Liver (tissue), 9 donors: ENCODE results near the gene DRAM2. TPM values are rescaled to one million over a fixed set of nuclear protein-coding genes. Genes with fewer than 3 reads are reported as not detected.

Experiments
- DNase-seq: peaks from one replicate; pipeline ENCODE4 v3.0.0-alpha.2; 2017; ENCODE audit warnings: low spot score
- H3K27ac ChIP-seq, 2 donors: one replicate each; pipeline ENCODE4 v1.7.0; 2013; ENCODE audit warnings: inconsistent platforms in 2 of 2, low read length in 2 of 2, control low read depth in 1 of 2, low read depth in 1 of 2, mild to moderate bottlenecking in 1 of 2
- H3K27me3 ChIP-seq, 4 donors: one replicate each; pipeline versions ENCODE4 v1.6.1 to v1.7.0; 2013; ENCODE audit warnings: low read length in 3 of 4, inconsistent platforms in 1 of 4, mild to moderate bottlenecking in 1 of 4, moderate library complexity in 1 of 4; ENCODE audit not compliant: control insufficient read depth in 4 of 4, insufficient read depth in 4 of 4
- H3K36me3 ChIP-seq, 4 donors: one replicate each; pipeline versions ENCODE4 v1.6.1 to v1.7.0; 2013; ENCODE audit warnings: low read length in 3 of 4, mild to moderate bottlenecking in 3 of 4, low read depth in 1 of 4, moderate library complexity in 1 of 4; ENCODE audit not compliant: control insufficient read depth in 4 of 4, insufficient read depth in 3 of 4
- H3K4me1 ChIP-seq, 4 donors: one replicate each; pipeline versions ENCODE4 v1.6.1 to v1.7.0; 2013; ENCODE audit warnings: low read length in 3 of 4, mild to moderate bottlenecking in 3 of 4, moderate library complexity in 1 of 4; ENCODE audit not compliant: control insufficient read depth in 4 of 4, insufficient read depth in 4 of 4
- H3K4me3 ChIP-seq, 3 donors: one replicate each; pipeline versions ENCODE4 v1.6.1 to v1.7.0; 2013; ENCODE audit warnings: low read length in 3 of 3, control low read depth in 1 of 3, low read depth in 1 of 3, mild to moderate bottlenecking in 1 of 3
- H3K9ac ChIP-seq, 2 donors: one replicate each; pipeline ENCODE4 v1.7.0; 2013; ENCODE audit warnings: low read length in 2 of 2, mild to moderate bottlenecking in 2 of 2, moderate library complexity in 2 of 2, control low read depth in 1 of 2, low read depth in 1 of 2
- H3K9me3 ChIP-seq, 4 donors: one replicate each; pipeline versions ENCODE4 v1.6.1 to v1.7.0; 2013; ENCODE audit warnings: low read length in 3 of 4; ENCODE audit not compliant: control insufficient read depth in 4 of 4
- ATF3 ChIP-seq: IDR thresholded peaks from 2 replicates; pipeline ENCODE4 v1.6.1; 2016; ENCODE audit warnings: antibody characterized with exemption
- CTCF ChIP-seq: fragments of 150-350 bp; IDR thresholded peaks from 2 replicates; pipeline ENCODE4 v1.5.1; 2017; ENCODE audit warnings: improper control_type of control experiment, low read depth, low read length; ENCODE audit not compliant: missing input control
- EGR1 ChIP-seq, 2 donors: IDR thresholded peaks; 2 replicates each; pipeline ENCODE4 v1.6.1; 2016 to 2018; ENCODE audit warnings: antibody characterized with exemption in 2 of 2, low read depth in 2 of 2
- FOXA1 ChIP-seq: IDR thresholded peaks from 2 replicates; pipeline ENCODE4 v1.6.1; 2016; ENCODE audit warnings: antibody characterized with exemption
- FOXA2 ChIP-seq: IDR thresholded peaks from 2 replicates; pipeline ENCODE4 v1.6.1; 2016; ENCODE audit warnings: antibody characterized with exemption
- GABPA ChIP-seq, 2 donors: IDR thresholded peaks in 1 of 2; conservative IDR thresholded peaks in 1 of 2; 2 replicates each; pipeline ENCODE4 v1.6.1; 2016; ENCODE audit warnings: antibody characterized with exemption in 2 of 2, mild to moderate bottlenecking in 1 of 2, moderate library complexity in 1 of 2
- HNF4A ChIP-seq, 2 donors: conservative IDR thresholded peaks; 2 replicates each; pipeline ENCODE4 v1.6.1; 2016; ENCODE audit warnings: antibody characterized with exemption in 2 of 2, mild to moderate bottlenecking in 2 of 2
- JUND ChIP-seq, 2 donors: IDR thresholded peaks; 2 replicates each; pipeline ENCODE4 v1.6.1; 2016; ENCODE audit warnings: antibody characterized with exemption in 2 of 2
- MAX ChIP-seq: IDR thresholded peaks from 2 replicates; pipeline ENCODE4 v1.6.1; 2016; ENCODE audit warnings: antibody characterized with exemption
- NR2F2 ChIP-seq: IDR thresholded peaks from 2 replicates; pipeline ENCODE4 v1.6.1; 2016; ENCODE audit warnings: antibody characterized with exemption
- RAD21 ChIP-seq, 2 donors: IDR thresholded peaks; 2 replicates each; pipeline ENCODE4 v1.6.1; 2016; ENCODE audit warnings: antibody characterized with exemption in 2 of 2, mild to moderate bottlenecking in 2 of 2
- REST ChIP-seq: IDR thresholded peaks from 2 replicates; pipeline ENCODE4 v1.6.1; 2016; ENCODE audit warnings: antibody characterized with exemption, mild to moderate bottlenecking
- RXRA ChIP-seq, 2 donors: IDR thresholded peaks; 2 replicates each; pipeline ENCODE4 v1.6.1; 2017 to 2018; ENCODE audit warnings: antibody characterized with exemption in 2 of 2, mild to moderate bottlenecking in 1 of 2
- SP1 ChIP-seq: IDR thresholded peaks from 2 replicates; pipeline ENCODE4 v1.6.1; 2018; ENCODE audit warnings: antibody characterized with exemption, mild to moderate bottlenecking
- TAF1 ChIP-seq: conservative IDR thresholded peaks from 2 replicates; pipeline ENCODE4 v1.6.1; 2016; ENCODE audit warnings: antibody characterized with exemption, mild to moderate bottlenecking
- YY1 ChIP-seq: IDR thresholded peaks from 2 replicates; pipeline ENCODE4 v1.6.1; 2016; ENCODE audit warnings: antibody characterized with exemption, mild to moderate bottlenecking
- ZBTB33 ChIP-seq: IDR thresholded peaks from 2 replicates; pipeline ENCODE4 v1.6.1; 2016; ENCODE audit warnings: antibody characterized with exemption
- polyA plus RNA-seq, 2 donors: library from polyadenylated mRNA; stranded (reverse) in 1 of 2; unstranded in 1 of 2; fragments of 200-250 nt in 1 of 2; fragments of >200 nt in 1 of 2; fragmentation: Nextera tagmentation in 1 of 2; extraction: Ambion mirVana in 1 of 2; gene quantifications; one replicate each; pipeline versions ENCODE4 v1.2.1 to v1.2.3, GENCODE V29; 2013 to 2015
- total RNA-seq, 2 donors: library from RNA; depleted of rRNA; stranded (reverse); fragments of >200 nt; gene quantifications; one replicate each; pipeline ENCODE4 v1.2.3, GENCODE V29; 2014
- donor health status: healthy.
- donor health status: healthy.
- donor health status: healthy.
- donor health status: healthy.
- donor health status: healthy.

DRAM2 gene
- total and polyA plus RNA-seq, 4 donors: 15.7 to 33.9 (median 19.8) TPM

GRCh38 chr1:111089638-111090037 lies 50.3 kb downstream of the DRAM2 start:
- Histone ChIP-seq H3K4me1 (no peaks in the 10 kb centered on the region), H3K9ac (no peak overlapping the region), H3K36me3 (no peaks in the 10 kb centered on the region), H3K27ac (no peak overlapping the region), H3K9me3 (peaks cover 0 to 6% (median 0%) of the 10 kb centered on the region in 4 donors), H3K27me3 (peaks cover 0 to 3% (median 0%) of the 10 kb centered on the region in 4 donors), H3K4me3 (no peak overlapping the region)
- no peak for DNase-seq
- TF ChIP-seq YY1: no peak
- no peak for TF ChIP-seq NR2F2
- no peak for TF ChIP-seq REST
- no peak for TF ChIP-seq EGR1 (IDR thresholded peaks at IDR 0.05; ENCODE audit: low read depth in 2 of 2)
- no peak for TF ChIP-seq GABPA (IDR thresholded peaks at IDR 0.05 in 1 of 2, conservative IDR thresholded peaks at IDR 0.05 in 1 of 2)
- no peak for TF ChIP-seq RXRA (IDR thresholded peaks at IDR 0.05)
- no peak for TF ChIP-seq CTCF
- no peak for TF ChIP-seq SP1
- no peak for TF ChIP-seq TAF1
- no peak for TF ChIP-seq MAX
- TF ChIP-seq RAD21 (IDR thresholded peaks at IDR 0.05): no peak
- no peak for TF ChIP-seq ZBTB33
- no peak for TF ChIP-seq FOXA2
- TF ChIP-seq JUND (IDR thresholded peaks at IDR 0.05): no peak
- TF ChIP-seq HNF4A (conservative IDR thresholded peaks at IDR 0.05): no peak
- TF ChIP-seq FOXA1: no peak
- TF ChIP-seq ATF3: no peak

GRCh38 chr1:111085676-111086075 lies 54.2 kb downstream of the DRAM2 start:
- DNase-seq: no peak
- Histone ChIP-seq H3K27me3 (peaks cover 0 to 3% (median 0%) of the 10 kb centered on the region in 4 donors), H3K9ac (no peak overlapping the region), H3K27ac (no peak overlapping the region), H3K4me3 (no peak overlapping the region), H3K4me1 (no peaks in the 10 kb centered on the region), H3K36me3 (no peaks in the 10 kb centered on the region), H3K9me3 (peaks cover 0 to 6% (median 1%) of the 10 kb centered on the region in 4 donors)
- no peak for TF ChIP-seq ZBTB33
- no peak for TF ChIP-seq SP1
- TF ChIP-seq TAF1: no peak
